Stimulated activated CD4-positive, alpha-beta T cell treated with anti-CD3 and anti-CD28 coated beads, Interleukin-2, amount 100 ng/mL, for 4 hours (primary cell): ENCODE measurements around the gene SCFD1.
"Not testable (repeated sequence)": the region's sequence is repeated elsewhere in the genome, so short reads cannot be mapped to it uniquely, and the experiment has no call there.

Experiments used
- DNase-seq: peaks from one replicate; pipeline ENCODE4 v3.0.0-alpha.2; 2020; ENCODE audit warnings: low read depth

SCFD1 gene

DNA sequence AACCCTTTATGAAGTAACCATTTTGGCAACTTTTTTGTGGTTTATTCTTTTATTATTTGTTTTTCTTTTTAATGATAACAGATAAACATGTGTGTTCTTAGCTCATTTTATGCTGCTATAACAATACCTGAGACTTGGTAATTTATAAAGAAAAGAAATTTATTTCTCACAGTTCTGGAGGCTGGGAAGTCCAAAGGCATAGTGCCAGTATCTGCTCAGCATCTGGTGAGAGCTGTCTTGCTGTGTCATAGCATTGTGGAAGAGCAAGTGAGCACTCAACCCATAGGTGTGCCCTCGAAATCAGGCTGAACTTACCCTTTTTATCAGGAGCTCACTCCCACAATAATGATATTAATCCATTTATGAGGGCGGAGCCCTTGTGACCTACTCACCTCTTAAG, 8.0 kb upstream of the SCFD1 start:
- DNase-seq, result no peak

DNA sequence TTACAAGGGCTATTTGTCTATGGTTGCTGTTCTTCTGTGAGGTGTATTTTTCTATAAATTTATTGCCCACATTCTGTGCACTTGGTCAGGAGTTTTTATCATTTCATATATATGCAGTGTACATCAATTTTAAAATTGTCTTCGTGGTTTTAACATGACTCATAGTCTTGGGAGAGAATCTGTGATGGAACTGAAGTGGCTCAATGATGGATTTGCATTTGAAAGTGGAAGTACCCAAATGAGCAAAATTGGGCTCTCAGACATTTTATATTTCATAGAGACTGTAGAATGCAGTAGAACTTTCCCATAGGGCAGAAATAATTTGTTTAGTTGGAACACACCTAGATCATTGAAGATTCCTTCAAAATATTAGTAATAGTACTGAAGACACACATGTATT, 1.9 kb upstream of the SCFD1 start:
- DNase-seq, result no peak

DNA sequence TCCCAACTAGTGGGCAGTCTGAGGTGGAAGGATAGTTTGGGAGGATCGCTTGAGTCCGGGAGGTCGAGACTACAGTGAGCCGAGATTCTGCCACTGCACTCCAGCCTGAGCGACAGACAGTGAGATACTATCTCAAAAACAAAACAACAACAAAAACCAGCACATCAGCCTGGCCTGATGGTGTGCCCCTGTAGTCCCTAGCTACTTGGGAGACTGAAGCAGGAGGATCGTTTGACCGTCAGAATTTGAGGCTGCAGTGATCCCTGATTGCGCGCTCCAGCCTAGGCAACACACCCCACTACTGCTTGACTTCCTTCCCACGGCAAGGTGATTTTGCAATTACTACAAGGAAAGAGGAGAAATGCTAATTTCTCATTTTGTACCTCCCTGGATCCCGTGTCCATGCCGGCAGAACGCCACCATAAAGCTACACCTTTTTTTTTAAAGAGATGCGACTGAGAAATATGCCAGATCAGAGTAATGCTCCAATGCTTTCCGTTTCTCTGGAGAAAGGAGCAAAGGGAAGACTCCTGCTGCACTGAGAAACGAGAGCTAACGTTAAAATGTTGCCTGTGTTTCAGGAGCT, 672 bp upstream of the SCFD1 start:
- no peak for DNase-seq

DNA sequence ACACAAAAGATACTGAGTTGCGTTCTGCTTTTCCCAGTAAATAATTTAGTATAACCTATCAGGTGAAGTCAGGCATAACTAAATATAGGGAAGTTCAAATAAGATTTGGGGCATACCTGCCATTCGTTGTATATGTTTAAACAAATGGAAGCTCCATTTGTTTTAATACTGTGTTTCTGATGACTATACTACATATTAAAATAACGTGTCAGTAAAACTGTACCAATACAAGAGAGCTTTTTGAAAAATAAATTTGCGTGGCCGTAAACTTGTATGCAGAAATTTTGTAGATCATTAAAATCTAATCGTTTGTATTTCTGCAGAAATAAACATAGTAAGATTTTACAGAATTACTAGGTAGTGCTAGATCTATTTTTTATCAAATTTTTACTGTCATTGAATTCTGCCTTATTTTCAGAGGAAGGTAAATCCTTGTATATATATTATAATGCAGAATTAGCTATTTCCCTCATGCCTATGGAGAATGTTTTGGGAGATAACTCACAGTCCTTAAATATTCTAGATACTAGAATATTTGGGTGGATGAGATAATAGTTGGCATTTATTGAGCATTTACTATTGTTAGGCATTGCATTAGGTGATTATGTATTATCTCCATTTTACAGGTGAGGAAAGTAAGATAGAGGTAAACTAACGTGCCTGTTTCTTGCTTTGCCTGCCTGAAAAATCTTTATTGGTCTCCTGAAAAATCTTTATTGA, 1.5 kb downstream of the SCFD1 start:
- no peak for DNase-seq

DNA sequence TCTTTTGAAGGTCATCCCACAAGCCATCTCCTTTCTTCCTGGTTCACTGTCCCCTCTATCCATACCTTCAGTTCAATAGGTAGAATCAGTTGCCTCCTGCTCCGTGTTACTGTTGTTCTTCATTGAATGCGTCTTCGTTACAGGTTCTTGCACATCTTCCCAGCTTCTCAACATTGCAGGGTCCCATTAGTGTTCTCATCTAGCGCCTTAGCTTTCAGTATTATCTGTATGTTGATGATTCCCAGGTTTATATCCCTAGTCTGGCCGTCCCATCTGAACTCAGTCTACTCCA, 2.0 kb downstream of the SCFD1 start:
- no peak for DNase-seq

DNA sequence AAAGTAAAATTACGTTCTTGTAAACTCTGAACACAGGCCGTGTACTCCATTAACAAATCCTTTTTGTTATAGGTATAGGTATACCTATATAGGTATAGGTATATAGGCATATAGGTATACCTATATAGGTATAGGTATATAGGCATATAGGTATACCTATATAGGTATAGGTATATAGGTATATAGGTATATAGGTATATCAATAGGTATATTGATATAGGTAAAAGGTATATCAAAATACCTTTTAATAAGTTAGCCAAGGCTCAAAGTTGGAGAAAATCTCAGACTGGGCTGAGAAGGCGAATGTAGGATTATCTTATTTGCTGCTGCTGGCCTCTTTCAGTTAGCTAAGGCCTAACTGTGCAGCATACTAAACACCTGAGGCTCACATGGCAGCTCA, 3.4 kb downstream of the SCFD1 start:
- DNase-seq, result no peak

DNA sequence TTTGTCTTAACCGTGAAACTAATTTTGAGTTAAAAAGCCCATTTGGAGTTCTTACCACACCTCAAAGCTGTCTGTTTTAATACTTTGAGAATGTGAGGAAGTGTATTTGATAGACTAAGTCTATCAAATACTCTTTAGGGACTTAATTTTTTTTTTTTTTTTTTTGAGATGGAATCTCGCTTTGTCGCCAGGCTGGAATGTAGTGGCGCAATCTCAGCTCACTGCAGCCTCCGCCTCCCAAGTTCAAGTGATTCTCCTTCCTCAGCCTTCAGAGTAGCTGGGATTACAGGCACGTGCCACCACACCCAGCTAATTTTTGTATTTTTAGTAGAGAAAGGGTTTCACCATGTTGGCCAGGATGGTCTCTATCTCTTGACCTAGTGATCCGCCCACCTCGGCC, 7.3 kb downstream of the SCFD1 start:
- DNase-seq, result not testable (repeated sequence)

DNA sequence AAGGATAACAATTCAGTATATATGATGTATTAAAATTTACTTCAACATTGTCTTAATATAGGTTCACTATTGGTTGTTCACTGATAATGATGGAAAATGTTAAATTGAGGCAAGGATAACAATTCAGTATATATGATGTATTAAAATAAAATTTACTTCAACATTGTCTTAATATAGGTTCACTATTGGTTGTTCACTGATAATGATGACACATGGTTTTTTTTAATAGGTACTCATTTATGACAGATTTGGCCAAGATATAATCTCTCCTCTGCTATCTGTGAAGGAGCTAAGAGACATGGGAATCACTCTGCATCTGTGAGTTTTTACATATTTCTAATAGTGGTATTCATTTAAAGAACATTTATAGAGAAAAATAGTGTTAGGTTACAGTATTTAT, 8.1 kb downstream of the SCFD1 start:
- DNase-seq, result no peak

DNA sequence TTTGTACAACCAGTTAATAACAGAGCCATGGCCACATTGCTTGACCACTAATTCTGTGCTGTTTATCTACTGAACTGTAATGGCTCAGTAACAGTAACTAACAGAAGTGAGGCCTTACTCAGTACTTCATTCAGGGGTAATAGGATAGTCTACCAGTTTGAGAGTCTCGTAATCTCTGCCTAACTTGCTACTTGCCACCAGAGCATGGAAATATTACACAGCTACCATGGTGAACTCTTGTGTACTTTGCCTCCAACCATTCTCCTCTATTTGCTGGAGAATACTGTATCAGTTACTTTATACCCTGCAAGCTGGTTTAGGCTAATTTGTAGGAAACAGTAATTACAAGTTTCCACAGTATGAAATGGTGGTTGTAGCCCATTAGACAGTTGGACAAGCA, 10.6 kb downstream of the SCFD1 start:
- DNase-seq, result no peak

DNA sequence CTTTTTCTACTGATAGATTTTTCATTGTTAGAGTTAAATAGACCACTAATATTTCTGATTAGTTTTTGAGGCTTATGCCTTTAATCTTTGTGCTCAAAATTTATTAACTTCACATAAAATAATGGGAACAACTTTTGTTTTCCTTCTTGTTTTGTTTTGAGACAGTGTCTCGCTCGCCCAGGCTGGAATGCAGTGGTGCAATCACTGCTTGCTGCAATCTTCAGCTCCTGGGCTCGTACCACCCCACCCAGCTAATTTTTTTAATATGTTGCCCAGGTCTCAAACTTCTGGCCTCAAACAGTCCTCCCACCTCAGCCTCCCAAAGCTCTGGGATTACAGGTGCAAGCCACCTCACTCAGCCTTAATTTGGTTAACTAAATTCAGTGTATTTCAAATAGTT, 16.8 kb downstream of the SCFD1 start:
- no peak for DNase-seq

DNA sequence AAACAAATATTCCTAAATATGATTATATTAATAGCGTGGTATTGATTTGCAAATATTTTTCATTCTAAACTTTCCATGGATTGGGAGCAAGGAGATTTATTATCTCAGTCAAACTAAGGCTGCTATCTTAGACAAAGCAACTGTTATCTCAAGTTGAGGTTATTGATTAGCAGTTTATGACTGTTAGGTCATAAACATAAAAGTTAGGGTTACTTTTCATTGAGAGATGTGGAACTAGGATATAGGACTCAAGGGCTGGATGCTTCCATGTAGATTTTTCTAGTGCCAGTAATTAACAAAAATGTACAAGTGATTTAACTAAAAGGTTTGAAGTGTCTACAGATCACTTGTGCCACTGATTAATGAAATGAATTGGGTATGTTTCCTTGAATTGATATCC, 19.1 kb downstream of the SCFD1 start:
- no peak for DNase-seq

DNA sequence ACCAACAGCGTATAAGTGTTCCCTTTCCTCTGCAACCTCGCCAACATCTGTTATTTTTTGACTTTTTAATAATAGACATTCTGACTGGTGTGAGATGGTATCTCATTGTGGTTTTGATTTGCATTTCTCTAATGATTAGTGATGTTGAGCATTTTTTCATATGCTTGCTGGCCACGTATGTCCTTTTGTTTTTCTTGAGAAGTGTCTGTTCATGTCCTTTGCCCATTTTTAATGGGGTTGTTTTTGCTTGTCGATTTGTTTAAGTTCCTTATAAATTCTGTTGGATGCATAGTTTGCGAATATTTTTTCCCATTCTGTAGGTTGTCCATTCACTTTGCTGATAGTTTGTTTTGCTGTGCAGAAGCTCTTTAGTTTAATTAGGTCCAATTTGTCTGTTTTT, 22.3 kb downstream of the SCFD1 start:
- not testable (repeated sequence) for DNase-seq

DNA sequence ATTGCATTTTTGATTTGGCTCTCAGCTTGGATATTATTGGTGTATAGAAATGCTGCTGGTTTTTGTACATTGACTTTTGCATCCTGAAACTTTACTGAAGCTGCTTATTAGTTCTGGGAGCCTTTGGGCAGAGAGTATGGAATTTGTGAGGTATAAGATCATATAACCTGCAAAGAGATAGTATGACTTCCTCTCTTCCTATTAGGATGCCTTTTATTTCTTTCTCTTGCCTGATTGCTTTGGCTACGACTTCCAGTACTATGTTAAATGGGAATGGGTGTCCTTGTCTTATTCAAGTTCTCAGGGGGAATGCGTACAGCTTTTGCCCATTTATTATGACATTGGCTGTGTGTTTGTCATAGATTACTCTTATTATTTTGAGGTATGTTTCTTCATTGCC, 23.5 kb downstream of the SCFD1 start:
- DNase-seq, result no peak

DNA sequence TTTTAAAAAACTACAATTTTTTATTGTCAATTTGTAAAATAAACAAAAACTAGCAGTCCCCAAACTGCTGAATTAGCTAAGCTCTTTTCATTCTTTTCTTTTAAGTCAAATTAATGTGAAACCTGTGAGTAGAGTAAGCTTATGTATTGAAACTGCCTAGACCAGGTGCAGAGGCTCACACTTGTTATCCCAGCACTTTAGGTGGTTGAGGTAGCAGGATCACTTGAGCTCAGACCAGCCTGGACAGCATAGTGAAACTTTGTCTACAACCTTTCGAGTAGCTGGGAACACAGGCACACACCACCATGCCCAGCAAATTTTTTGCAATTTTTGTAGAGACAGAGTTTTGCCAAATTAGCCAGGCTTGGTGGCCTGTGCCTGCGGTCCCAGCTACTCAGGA, 26.4 kb downstream of the SCFD1 start:
- DNase-seq, result no peak

DNA sequence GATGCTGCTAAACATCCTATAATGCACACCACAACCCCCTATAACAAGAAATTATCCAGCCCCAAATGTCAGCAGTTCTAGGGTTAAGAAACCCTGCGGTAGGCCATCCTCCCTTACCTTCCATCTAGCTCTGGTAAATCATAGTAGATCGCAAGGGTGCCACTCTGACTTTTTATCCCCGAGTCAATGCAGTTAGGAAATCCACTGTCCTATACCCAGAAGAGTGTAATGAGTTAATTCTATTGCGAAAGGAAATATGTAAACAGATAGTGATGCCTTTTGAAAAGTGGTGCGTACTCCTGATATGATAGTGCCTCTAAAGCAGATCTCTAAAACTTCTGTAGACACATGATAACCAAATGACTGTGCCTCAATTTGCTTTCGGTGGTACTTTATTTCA, 29.8 kb downstream of the SCFD1 start:
- DNase-seq, result no peak

DNA sequence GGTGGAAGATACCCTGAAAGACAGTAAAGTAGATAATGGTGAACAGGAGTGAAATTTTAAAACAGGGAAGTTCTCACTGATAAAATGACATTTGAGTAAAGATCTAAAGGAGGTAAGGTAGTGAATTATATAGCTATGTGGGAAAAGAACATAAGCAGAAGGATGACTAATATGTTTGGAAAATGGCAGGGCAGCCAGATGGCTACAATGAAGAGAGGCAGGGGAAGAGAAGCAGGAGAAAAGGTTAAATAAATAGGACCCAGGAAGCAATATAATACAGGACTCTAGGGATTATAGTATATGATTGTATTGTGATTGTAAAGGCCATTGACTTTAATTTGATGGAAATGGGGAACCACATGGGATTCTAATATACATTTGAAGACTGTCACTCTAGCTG, 33.0 kb downstream of the SCFD1 start:
- DNase-seq, result no peak

DNA sequence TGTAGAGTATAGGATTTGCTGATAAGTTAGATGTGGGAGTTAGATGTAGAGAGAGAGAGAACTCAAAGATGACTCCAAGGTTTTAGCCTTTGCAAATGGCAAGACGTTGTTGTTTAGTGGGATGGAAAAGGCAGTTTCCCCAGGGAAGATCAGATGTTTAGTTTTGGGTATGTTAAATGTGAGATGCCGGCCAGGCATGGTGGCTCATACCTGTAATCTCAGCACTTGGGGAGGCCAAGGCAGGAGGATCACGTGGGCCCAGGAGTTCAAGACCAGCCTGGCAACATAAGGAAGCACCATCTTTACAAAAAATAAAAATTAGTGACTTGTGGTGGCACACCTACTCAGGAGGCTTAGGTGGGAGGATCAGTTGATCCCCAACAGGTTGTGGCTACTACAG, 33.5 kb downstream of the SCFD1 start:
- DNase-seq, result no peak

DNA sequence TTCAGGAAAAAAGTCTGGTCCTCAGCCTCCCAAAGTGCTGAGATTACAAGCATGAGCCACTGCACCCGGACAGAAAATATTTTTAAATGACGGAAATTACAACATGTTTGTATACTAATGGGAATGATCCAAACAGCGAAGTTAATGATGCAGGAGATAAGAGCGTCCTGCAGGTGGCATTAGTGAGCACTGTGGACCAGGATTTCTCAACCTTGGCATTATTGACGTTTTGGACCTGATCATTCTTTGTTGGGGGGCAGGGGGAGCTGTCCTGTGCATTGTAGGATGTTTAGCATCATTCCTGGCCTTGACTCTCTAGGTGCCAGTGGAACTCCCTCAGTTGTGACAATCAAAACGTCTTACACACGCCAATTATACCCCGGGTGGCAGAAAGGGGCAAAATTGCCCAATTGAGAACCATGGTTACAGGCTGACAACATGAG, 34.1 kb downstream of the SCFD1 start:
- no peak for DNase-seq

DNA sequence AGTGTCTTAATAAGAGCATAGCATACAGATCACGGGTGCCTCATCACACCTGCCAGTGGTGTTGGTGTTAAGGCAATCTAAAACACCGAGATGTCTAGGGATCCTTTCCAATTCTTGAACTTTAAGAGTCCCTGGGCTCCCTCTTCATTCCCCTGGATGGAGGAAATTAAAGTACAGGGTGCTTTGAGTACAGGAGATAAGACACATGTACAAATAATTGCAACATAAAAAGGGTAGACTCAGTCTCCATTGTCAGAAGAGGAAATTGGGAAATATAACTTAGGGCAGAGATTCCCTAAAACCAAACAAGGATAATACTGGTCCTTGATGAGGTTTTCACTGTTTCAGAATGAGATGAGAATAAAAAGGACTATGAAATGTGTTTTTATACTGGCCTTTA, 34.9 kb downstream of the SCFD1 start:
- DNase-seq, result no peak

DNA sequence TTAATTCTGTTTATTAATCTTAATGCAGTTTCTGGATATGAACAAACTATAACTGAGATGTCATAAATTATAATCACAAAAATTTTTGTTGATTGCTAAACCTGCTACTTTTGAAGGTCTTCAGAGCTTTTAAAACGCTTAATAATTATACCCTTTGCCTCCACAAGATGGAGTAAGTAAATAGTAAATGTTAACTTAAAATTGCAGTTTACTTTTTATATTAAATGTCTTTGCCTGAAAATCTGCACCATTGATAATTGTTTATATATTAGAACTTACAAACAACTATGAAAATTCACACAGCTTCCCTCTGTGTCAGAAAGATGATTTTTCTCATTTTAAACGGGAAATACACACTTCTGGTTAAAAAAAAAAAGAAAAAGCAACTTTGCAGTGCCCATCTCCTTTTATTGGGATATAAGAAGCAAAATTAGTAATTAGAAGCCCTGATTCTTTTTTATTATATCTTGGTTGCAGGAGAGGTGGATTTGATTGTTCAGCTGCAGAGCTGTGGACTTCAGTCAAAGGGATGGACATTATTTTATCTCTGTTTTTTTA, 35.6 kb downstream of the SCFD1 start:
- DNase-seq, result no peak

DNA sequence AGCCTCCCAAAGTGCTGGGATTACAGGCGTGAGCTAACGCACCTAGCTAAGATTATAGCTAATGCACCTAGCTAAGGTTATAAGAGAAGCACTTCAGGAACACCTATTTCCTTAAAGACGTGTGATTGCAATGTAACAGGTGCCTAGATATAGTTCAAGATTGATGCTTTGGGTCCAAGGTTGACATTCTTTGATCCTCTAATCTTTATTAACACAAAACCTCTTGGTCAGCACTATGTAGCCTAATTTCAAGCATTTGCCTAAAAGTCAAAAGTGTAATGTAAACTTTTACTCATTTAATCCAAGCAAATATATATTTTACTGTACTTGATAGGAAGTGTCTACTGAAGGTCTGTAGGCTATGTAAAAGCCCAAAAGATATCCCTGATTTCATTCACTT, 36.5 kb downstream of the SCFD1 start:
- DNase-seq, result no peak

DNA sequence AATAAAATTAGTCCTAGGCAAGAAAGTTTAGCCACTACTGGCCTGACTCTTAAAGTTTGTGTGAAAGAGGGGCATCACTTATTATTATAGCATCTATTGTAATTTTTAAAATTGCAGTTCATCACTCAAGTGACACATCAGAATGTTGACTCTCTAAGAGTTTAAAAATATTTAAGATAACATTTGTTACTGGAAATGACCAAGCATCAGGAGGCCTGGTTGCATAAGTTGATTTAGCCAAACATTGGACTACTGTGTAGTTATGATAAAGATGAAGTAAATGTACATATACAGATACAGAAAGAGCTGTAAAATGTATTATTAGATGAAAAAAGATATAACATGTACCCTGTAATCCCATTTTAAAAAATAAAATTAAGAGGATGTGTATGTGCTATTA, 47.5 kb downstream of the SCFD1 start:
- DNase-seq, result no peak

DNA sequence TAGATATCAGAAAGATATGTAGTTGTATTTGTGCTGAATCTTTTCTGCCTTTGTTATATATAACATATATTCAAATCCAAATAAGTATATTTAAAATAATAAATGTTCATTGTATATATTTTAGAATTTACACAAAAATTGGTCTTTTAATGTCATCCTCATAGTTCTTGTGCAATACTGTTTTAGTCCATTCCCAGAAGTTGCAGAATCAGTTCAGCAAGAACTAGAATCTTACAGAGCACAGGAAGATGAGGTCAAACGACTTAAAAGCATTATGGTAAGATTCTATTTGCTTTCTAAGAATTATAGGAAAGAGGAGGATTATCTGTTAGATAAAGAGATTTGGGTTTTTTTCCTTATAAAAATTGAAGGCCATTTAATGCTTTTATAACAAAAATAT, 51.0 kb downstream of the SCFD1 start:
- DNase-seq, result no peak

DNA sequence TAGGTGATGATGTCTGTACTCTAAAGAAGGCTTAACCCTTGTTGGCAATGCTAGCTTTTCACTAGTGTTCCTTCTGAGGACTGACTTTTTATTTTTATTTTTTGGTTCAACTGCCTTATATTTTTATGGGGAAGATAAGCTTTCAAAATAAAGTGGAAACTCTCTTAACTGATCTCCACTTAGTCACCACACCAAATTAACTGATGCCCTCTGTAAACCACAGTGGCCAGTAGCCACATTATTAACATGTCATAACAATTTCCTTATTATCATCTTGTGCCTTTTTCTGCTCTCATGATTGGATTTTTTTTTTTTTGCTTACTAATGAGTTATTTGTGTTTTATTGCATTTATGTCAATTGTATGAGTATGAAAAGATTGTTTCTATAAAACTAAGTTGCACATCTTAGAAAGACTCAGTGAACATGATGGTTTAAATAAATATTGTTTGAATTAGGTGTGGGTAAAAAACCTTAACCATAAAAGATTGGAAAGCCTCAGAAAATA, 56.9 kb downstream of the SCFD1 start:
- no peak for DNase-seq
